OCI-LY7 (cell line): ENCODE measurements around the gene UBR2. TPM values are rescaled to one million over a fixed set of nuclear protein-coding genes. Genes with fewer than 3 reads are reported as not detected.
"Not testable (repeated sequence)": the region's sequence is repeated elsewhere in the genome, so short reads cannot be mapped to it uniquely, and the experiment has no call there.

Experiments used
- BruUV-seq: library from RNA; stranded (reverse); fragments of 400-500 nt; replicated peaks from 2 replicates; lab custom pipeline; 2021; lab: Mats Ljungman, UMichigan
- CTCF ChIA-PET: fragments of 300-600 bp; sonication (Branson Sonifier 250); formaldehyde crosslinking; loops from one replicate; lab custom pipeline; 2022; ENCODE audit warnings: antibody characterized with exemption; ENCODE audit not compliant: unreplicated experiment; lab: Charles Lee
- POLR2A ChIA-PET: fragments of 300-600 bp; sonication (Branson Sonifier 250); formaldehyde crosslinking; loops from one replicate; lab custom pipeline; 2022; ENCODE audit warnings: antibody characterized with exemption; lab: Charles Lee
- DNase-seq: peaks from one replicate; pipeline ENCODE4 v3.0.0-alpha.2; 2015; ENCODE audit warnings: low spot score
- H2AFZ ChIP-seq: fragments of 200-600 bp; sonication (generic), shearing (Covaris generic); 2 replicates; pipeline ENCODE4 v1.6.1; 2014; ENCODE audit warnings: mild to moderate bottlenecking, antibody characterized with exemption, low read length, moderate library complexity
- H3K27ac ChIP-seq: fragments of 200-600 bp; sonication (generic); 2 replicates; pipeline ENCODE4 v1.5.1; 2014; ENCODE audit warnings: mixed run types, low read depth, mild to moderate bottlenecking, moderate library complexity, low read length, inconsistent platforms; ENCODE audit not compliant: poor library complexity, severe bottlenecking
- H3K36me3 ChIP-seq: fragments of 200-600 bp; sonication (generic); 2 replicates; pipeline ENCODE4 v1.6.1; 2014; ENCODE audit warnings: mild to moderate bottlenecking, antibody characterized with exemption, low read length, moderate library complexity, mixed read lengths; ENCODE audit not compliant: insufficient read depth
- H3K4me1 ChIP-seq: fragments of 200-600 bp; sonication (generic); 2 replicates; pipeline ENCODE4 v1.5.1; 2014; ENCODE audit warnings: mild to moderate bottlenecking, low read length; ENCODE audit not compliant: insufficient read depth, poor library complexity, severe bottlenecking
- H3K4me2 ChIP-seq: fragments of 200-600 bp; sonication (generic); 2 replicates; pipeline ENCODE4 v1.6.1; 2014; ENCODE audit warnings: mild to moderate bottlenecking, low read length
- H3K4me3 ChIP-seq: fragments of 200-600 bp; sonication (generic); 2 replicates; pipeline ENCODE4 v1.5.1; 2014; ENCODE audit warnings: mild to moderate bottlenecking, low read depth, low read length; ENCODE audit not compliant: poor library complexity, severe bottlenecking
- H3K79me2 ChIP-seq: fragments of 200-600 bp; sonication (generic); 2 replicates; pipeline ENCODE4 v1.6.1; 2016; ENCODE audit warnings: low read depth, mild to moderate bottlenecking, low read length, moderate library complexity, mixed read lengths; ENCODE audit not compliant: insufficient read depth
- H3K9me2 ChIP-seq: fragments of 200-600 bp; sonication (generic); 2 replicates; pipeline ENCODE4 v1.6.1; 2016; ENCODE audit warnings: mild to moderate bottlenecking, low read length, mixed read lengths; ENCODE audit not compliant: insufficient read depth
- H3K9me3 ChIP-seq: fragments of 200-600 bp; sonication (generic); 2 replicates; pipeline ENCODE4 v1.6.1; 2014; ENCODE audit warnings: mild to moderate bottlenecking, mixed run types, low read length, mixed read lengths
- H4K20me1 ChIP-seq: fragments of 200-600 bp; sonication (generic); 2 replicates; pipeline ENCODE4 v1.6.1; 2014; ENCODE audit warnings: mild to moderate bottlenecking, antibody characterized with exemption, low read length, moderate library complexity, mixed read lengths; ENCODE audit not compliant: insufficient read depth
- EZH2phosphoT487 ChIP-seq: fragments of 200-600 bp; sonication (generic); IDR thresholded peaks from 2 replicates; pipeline ENCODE4 v1.6.1; 2018; ENCODE audit warnings: low read depth, borderline replicate concordance, mild to moderate bottlenecking, mixed run types, antibody characterized with exemption, low read length, moderate library complexity, mixed read lengths
- intact Hi-C: fragments of 100-400 bp; cut with micrococcal nuclease; formaldehyde crosslinking; loops from one replicate; pipeline ENCODE4 v1.10.0; 2022; ENCODE audit not compliant: unreplicated experiment
- total RNA-seq, 2 experiments: library from RNA; depleted of rRNA in 1 of 2; stranded (reverse); fragments of >200 nt in 1 of 2; shearing (Covaris generic) in 1 of 2; gene quantifications; 2 replicates each; pipeline ENCODE4 v1.2.3, GENCODE V29; 2014 to 2022
- TF ChIP-seq, protein P1 (sequence below): fragments of 200-600 bp; sonication (generic); conservative IDR thresholded peaks from 2 replicates; pipeline ENCODE4 v1.5.1; 2014; ENCODE audit warnings: mild to moderate bottlenecking, antibody characterized with exemption, low read length, moderate library complexity, mixed read lengths

Gene UBR2
- total RNA-seq, 2 experiments from 2014 or later, result 17.1 to 26.7 TPM

DNA sequence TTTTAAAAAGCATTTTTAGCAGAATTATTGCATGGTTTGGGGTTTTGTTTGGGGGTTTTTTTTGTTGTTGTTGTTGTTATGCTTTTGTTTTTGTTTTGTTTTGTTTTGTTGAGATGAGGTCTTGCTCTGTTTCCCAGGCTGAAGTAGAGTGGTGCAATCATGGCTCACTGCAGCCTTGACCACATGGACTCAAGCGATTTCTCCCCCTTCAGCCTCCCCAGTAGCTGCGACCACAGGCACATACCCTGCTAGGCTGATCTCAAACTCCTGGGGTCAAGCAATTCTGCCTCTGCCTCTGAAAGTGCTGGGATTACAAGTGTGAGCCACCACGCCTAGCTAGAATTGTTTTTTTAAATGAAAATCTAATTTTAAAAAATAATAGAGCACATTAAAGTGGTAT, 35.7 kb downstream of the UBR2 start:
- Histone ChIP-seq H3K79me2 (peaks cover under 1% of the 10 kb centered on the region; the same call in 1 of the 2 replicates), H3K36me3 (peaks cover 35% of the 10 kb centered on the region), H3K4me2 (no peak overlapping the region), H2AFZ (no peak overlapping the region), H3K9me2 (no peaks in the 10 kb centered on the region), H3K9me3 (peaks cover 12% of the 10 kb centered on the region), H3K27ac (no peak overlapping the region), H4K20me1 (no peaks in the 10 kb centered on the region), H3K4me3 (no peak overlapping the region), H3K4me1 (no peaks in the 10 kb centered on the region)
- no peak for DNase-seq
- ChIA-PET CTCF (no interaction called here), POLR2A (no interaction called here)
- intact Hi-C loops, result no loop called here
- BruUV-seq, result no TSS peak
- TF ChIP-seq EZH2phosphoT487, result no peak
- TF ChIP-seq, protein P1, sequence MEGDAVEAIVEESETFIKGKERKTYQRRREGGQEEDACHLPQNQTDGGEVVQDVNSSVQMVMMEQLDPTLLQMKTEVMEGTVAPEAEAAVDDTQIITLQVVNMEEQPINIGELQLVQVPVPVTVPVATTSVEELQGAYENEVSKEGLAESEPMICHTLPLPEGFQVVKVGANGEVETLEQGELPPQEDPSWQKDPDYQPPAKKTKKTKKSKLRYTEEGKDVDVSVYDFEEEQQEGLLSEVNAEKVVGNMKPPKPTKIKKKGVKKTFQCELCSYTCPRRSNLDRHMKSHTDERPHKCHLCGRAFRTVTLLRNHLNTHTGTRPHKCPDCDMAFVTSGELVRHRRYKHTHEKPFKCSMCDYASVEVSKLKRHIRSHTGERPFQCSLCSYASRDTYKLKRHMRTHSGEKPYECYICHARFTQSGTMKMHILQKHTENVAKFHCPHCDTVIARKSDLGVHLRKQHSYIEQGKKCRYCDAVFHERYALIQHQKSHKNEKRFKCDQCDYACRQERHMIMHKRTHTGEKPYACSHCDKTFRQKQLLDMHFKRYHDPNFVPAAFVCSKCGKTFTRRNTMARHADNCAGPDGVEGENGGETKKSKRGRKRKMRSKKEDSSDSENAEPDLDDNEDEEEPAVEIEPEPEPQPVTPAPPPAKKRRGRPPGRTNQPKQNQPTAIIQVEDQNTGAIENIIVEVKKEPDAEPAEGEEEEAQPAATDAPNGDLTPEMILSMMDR, result no peak

DNA sequence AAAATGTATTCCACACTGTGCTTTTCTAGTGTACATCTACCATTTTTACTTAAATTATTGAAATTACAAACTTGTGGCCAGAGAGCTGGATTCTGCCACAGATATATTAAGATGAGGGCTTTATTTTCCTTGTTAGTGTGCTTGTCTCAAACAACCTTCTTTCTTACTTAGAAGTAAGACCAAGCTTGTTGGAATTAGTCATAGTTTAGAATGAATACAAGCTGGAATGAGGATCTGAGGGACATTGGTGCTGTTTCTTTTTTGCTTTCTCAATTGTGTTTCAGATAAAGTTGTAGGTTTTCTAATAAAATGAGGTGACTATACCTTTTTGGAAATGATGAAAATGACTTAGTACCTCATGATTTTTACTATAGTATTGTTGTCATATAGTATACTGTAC, 40.3 kb downstream of the UBR2 start:
- CTCF ChIA-PET, result no interaction called here
- POLR2A ChIA-PET, result interaction anchor here (0.7 kb wide), 1 partner anchor 86 kb away, joined by 3 read pairs; no protein-coding TSS in a partner anchor
- TF ChIP-seq EZH2phosphoT487, result no peak
- TF ChIP-seq, protein P1, result no peak

DNA sequence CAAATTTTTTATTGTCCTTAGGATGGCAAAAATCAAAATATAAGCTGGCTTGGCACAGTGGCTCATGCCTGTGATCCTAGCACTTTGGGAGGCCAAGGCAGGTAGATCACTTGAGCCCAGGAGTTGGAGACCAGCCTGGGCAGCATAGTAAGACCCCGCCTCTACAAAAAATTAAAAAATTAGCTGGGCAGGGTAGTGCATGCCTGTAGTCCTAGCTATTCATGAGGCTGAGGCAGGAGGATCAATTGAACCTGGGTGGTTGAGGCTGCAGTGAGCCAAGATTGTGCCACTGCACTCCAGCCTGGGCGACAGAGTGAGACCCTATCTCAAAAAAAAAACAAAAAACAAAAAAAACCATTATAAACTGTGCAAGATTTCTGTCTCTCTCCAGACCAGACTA, 40.9 kb downstream of the UBR2 start:
- H3K27ac ChIP-seq, H4K20me1 ChIP-seq, H3K79me2 ChIP-seq, CTCF ChIA-PET, BruUV-seq, intact Hi-C loops, H2AFZ ChIP-seq, DNase-seq, H3K9me2 ChIP-seq, H3K4me1 ChIP-seq, H3K9me3 ChIP-seq, H3K4me2 ChIP-seq, H3K4me3 ChIP-seq: not testable (repeated sequence)
- peaks cover 24% of the 10 kb centered on the region for H3K36me3 ChIP-seq
- POLR2A ChIA-PET, result interaction anchor here (0.6 kb wide), 2 partner anchors 30 to 37 kb away, joined by 3 read pairs; no protein-coding TSS in a partner anchor

More for the DNA sequence above, 40.3 kb downstream of the UBR2 start:
- Histone ChIP-seq H3K4me2 (no peak overlapping the region), H3K4me3 (no peak overlapping the region), H3K9me2 (no peaks in the 10 kb centered on the region), H3K27ac (no peak overlapping the region), H3K4me1 (no peaks in the 10 kb centered on the region), H3K79me2 (no peaks in the 10 kb centered on the region), H3K9me3 (no peaks in the 10 kb centered on the region), H2AFZ (no peak overlapping the region), H4K20me1 (no peaks in the 10 kb centered on the region), H3K36me3 (peaks cover 19% of the 10 kb centered on the region)
- no TSS peak for BruUV-seq
- no peak for DNase-seq
- intact Hi-C loops, result no loop called here
